ENCODE measurements around the gene BPIFB4. TPM values are rescaled to one million over a fixed set of nuclear protein-coding genes. Genes with fewer than 3 reads are reported as not detected.
"Not testable (repeated sequence)": the region's sequence is repeated elsewhere in the genome, so short reads cannot be mapped to it uniquely, and the experiment has no call there.

BPIFB4 gene
- total and polyA plus RNA-seq, 2 of the 4 experiments (the other 2 are of a cell fraction), result not detected

DNA sequence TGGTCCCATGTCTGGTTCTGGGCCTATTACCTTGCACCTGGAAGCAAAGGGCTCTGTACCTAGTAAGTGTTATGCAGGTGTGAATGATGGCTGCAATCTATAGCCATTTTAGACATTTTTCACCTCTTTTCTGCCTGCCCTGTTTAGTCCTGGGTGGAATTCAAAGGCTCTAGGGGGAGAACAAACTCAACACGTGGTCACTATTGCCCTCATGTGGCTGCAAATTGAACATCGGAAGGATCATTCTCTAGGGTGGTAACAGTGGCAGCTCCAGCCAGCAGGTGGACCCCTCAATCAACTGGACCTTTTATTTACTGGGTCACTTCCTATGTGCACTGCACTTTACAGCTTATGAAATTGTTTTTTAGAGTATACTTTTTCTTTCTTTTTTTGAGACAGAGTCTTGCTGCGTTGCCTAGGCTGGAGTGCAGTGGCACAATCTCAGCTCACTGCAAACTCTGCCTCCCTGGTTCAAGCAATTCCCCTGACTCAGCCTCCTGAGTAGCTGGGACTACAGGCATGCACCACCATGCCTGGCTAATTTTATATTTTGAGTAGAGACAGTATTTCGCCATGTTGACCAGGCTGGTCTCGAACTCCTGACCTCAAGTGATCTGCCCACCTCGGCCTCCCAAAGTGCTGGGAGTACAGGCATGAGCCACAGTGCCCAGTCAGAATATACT lies 16.6 kb downstream of the BPIFB4 start:
- in situ Hi-C loops (cut with MboI; ENCODE audit: low sequenced_read_pairs); H2BK120ac ChIP-seq (ENCODE audit: low read depth, low read length); H3K14ac ChIP-seq (replicated peaks; ENCODE audit: low read depth, low read length); H4K5ac ChIP-seq (ENCODE audit: low read depth, low read length); dilution Hi-C loops (cut with HindIII; ENCODE audit: low sequenced_read_pairs, unreplicated experiment); H4K20me1 ChIP-seq (ENCODE audit: insufficient read depth, low read length); H3K18ac ChIP-seq (ENCODE audit: low read depth, low read length); H2AFZ ChIP-seq (replicated peaks; ENCODE audit: low read length, poor library complexity); H3K79me1 ChIP-seq (ENCODE audit: low read depth in 1 of 2, low read length in 2 of 2); H3K9me3 ChIP-seq (ENCODE audit: control insufficient read depth, insufficient read depth, low read length); H3K56ac ChIP-seq (ENCODE audit: extremely low read depth, insufficient read depth, low read length); H4K8ac ChIP-seq (ENCODE audit: low read depth in 2 of 2, low read length in 2 of 2); H3K9me1 ChIP-seq (ENCODE audit: insufficient read depth, low read length); H3K36me3 ChIP-seq (ENCODE audit: control insufficient read depth, insufficient read depth, low read length); H3K27ac ChIP-seq (ENCODE audit: insufficient read depth, low read length); H2BK5ac ChIP-seq (ENCODE audit: low read depth, low read length, poor library complexity, severe bottlenecking); POLR2A ChIA-PET (ENCODE audit: unreplicated experiment); H3K4me2 ChIP-seq (ENCODE audit: low read depth, low read length); H3K27me3 ChIP-seq (ENCODE audit: control insufficient read depth, insufficient read depth, low read length); H3K4me3 ChIP-seq (ENCODE audit: insufficient read depth, low read depth, low read length); H2AK9ac ChIP-seq (replicated peaks; ENCODE audit: low read depth, low read length, poor library complexity); H2BK20ac ChIP-seq (ENCODE audit: low read depth, low read length); H2AK5ac ChIP-seq (ENCODE audit: low read depth, low read length); H3K9ac ChIP-seq (ENCODE audit: low read depth, low read length); H3K4ac ChIP-seq (ENCODE audit: low read depth, low read length); H3K4me1 ChIP-seq (ENCODE audit: control insufficient read depth, insufficient read depth, low read length); BruUV-seq (replicated peaks); H3K23ac ChIP-seq (ENCODE audit: low read depth, low read length); H4K91ac ChIP-seq (ENCODE audit: insufficient read depth, low read depth, low read length); H2BK15ac ChIP-seq (ENCODE audit: low read depth, low read length): not testable (repeated sequence)
- intact Hi-C loops (cut with micrococcal nuclease), result loop anchor here (1.0 kb wide), 1 partner anchor 194 kb away; no protein-coding TSS in a partner anchor
- TF ChIP-seq, protein P1, sequence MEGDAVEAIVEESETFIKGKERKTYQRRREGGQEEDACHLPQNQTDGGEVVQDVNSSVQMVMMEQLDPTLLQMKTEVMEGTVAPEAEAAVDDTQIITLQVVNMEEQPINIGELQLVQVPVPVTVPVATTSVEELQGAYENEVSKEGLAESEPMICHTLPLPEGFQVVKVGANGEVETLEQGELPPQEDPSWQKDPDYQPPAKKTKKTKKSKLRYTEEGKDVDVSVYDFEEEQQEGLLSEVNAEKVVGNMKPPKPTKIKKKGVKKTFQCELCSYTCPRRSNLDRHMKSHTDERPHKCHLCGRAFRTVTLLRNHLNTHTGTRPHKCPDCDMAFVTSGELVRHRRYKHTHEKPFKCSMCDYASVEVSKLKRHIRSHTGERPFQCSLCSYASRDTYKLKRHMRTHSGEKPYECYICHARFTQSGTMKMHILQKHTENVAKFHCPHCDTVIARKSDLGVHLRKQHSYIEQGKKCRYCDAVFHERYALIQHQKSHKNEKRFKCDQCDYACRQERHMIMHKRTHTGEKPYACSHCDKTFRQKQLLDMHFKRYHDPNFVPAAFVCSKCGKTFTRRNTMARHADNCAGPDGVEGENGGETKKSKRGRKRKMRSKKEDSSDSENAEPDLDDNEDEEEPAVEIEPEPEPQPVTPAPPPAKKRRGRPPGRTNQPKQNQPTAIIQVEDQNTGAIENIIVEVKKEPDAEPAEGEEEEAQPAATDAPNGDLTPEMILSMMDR (conservative IDR thresholded peaks at IDR 0.05; ENCODE audit: low read depth, low read length), result peak; percentile 69
- peak; percentile 33; the same call in 1 of the 2 replicates for TF ChIP-seq SMC3 (IDR thresholded peaks at IDR 0.05; ENCODE audit: low read depth, low read length)
- TF ChIP-seq RAD21 (IDR thresholded peaks at IDR 0.05; ENCODE audit: low read length), result peak; percentile 58
- TF ChIP-seq, protein P2, sequence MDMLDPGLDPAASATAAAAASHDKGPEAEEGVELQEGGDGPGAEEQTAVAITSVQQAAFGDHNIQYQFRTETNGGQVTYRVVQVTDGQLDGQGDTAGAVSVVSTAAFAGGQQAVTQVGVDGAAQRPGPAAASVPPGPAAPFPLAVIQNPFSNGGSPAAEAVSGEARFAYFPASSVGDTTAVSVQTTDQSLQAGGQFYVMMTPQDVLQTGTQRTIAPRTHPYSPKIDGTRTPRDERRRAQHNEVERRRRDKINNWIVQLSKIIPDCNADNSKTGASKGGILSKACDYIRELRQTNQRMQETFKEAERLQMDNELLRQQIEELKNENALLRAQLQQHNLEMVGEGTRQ (IDR thresholded peaks at IDR 0.05; ENCODE audit: low read depth, low read length), result 0 out of 2 replicates have a peak, but pooled peaks have one; percentile 25
- CTCF ChIA-PET, result interaction anchor here (0.6 to 1.4 kb wide), 4 partner anchors 9 to 308 kb away, joined by 3 to 7 read pairs (median 3); no protein-coding TSS in a partner anchor
- peak; percentile 91 for ATAC-seq (ENCODE audit: low read depth)
- WGBS, 2 experiments (ENCODE audit: extremely low coverage in 2 of 2, insufficient read length in 1 of 2), result no CpG with 5 or more reads among the region's 6 CpGs
- DNase-seq, result peak; percentile 44

All from IMR-90 (cell line).